Psoas muscle (tissue), 8 donors: ENCODE measurements around the gene CUX1. TPM values are rescaled to one million over a fixed set of nuclear protein-coding genes. Genes with fewer than 3 reads are reported as not detected.
"Not testable (repeated sequence)": the region's sequence is repeated elsewhere in the genome, so short reads cannot be mapped to it uniquely, and the experiment has no call there.

ENCODE experiments used
- ATAC-seq, 4 donors: fragments of 200-7000 bp; cut with Tn5 transposase; one replicate each; pipeline ENCODE4 v1.9.1; 2020; ENCODE audit warnings: moderate library complexity in 3 of 4, mild to moderate bottlenecking in 2 of 4
- DNase-seq, 2 donors: peaks; one replicate each; pipeline ENCODE4 v3.0.0-alpha.2; 2020
- H3K27ac ChIP-seq: fragments of 200-600 bp; one replicate; pipeline ENCODE4 v1.8.0; 2022
- H3K27me3 ChIP-seq, 3 donors: fragments of 200-600 bp in 1 of 3; one replicate each; pipeline versions ENCODE4 v1.6.1 to v1.8.0; 2013 to 2022; ENCODE audit warnings: low read length in 2 of 3, mild to moderate bottlenecking in 2 of 3, moderate library complexity in 1 of 3; ENCODE audit not compliant: insufficient read depth in 3 of 3
- H3K36me3 ChIP-seq, 2 donors: fragments of 200-600 bp in 1 of 2; one replicate each; pipeline versions ENCODE4 v1.6.1 to v1.8.0; 2013 to 2022; ENCODE audit warnings: low read depth in 1 of 2, mild to moderate bottlenecking in 1 of 2, moderate library complexity in 1 of 2; ENCODE audit not compliant: insufficient read depth in 1 of 2
- H3K4me1 ChIP-seq: fragments of 200-600 bp; one replicate; pipeline ENCODE4 v1.8.0; 2022
- H3K4me3 ChIP-seq: fragments of 200-600 bp; one replicate; pipeline ENCODE4 v1.8.0; 2022; ENCODE audit warnings: mild to moderate bottlenecking
- H3K9me3 ChIP-seq: fragments of 200-600 bp; one replicate; pipeline ENCODE4 v1.8.0; 2022
- WGBS, 3 donors: extraction: QIAGEN DNeasy Blood & Tissue Kit; methylation state at CpG; one replicate each; pipeline versions ENCODE4 v1.1.6 to v1.1.7; 2013; 5-methylcytosine and 5-hydroxymethylcytosine counted together
- intact Hi-C, 2 donors: fragments of 100-400 bp; cut with DNase I; formaldehyde crosslinking; loops; one replicate each; pipeline versions ENCODE4 v1.11.0 to v1.14.2; 2022
- polyA plus RNA-seq, 3 donors: library from polyadenylated mRNA; stranded (reverse); fragments of 200-250 nt; gene quantifications; one replicate each; pipeline ENCODE4 v1.2.3, GENCODE V29; 2013
- total RNA-seq, 4 donors: library from RNA; stranded (reverse); fragmentation: NEBNext Ultra II Directional in 2 of 4; extraction: Animal tissue kit (Norgen Biotek cat#: 25700) in 2 of 4; gene quantifications; one replicate each; pipeline versions ENCODE4 v1.2.1 to v1.2.4, GENCODE V29; 2021 to 2023
- TF ChIP-seq, protein P1 (sequence below): fragments of 200-600 bp; IDR thresholded peaks from one replicate; pipeline ENCODE4 v1.8.0; 2022; ENCODE audit warnings: antibody characterized with exemption
- donor health status: healthy with polysubstance abuse.
- donor health status: DM: no; HTN: no; CAD: no; lungs with moderate emphysema.
- donor health status: Bipolar disorder and iron deficiency.
- donor health status: healthy.
- donor health status: DM: yes; HTN: yes; CAD: no.
- donor health status: DM: no; HTN: no; CAD: no.
- donor health status: DM: no; HTN: no; CAD: no.
- donor health status: DM: yes; HTN: yes; CAD: no.

CUX1 gene
- total and polyA plus RNA-seq, 7 donors: 12.5 to 95.6 (median 72.4) TPM

- Histone ChIP-seq H3K4me1 (peaks cover 31% of the 10 kb centered on the region), H3K4me3 (no peak overlapping the region), H3K36me3 (peaks cover 0 to 23% of the 10 kb centered on the region in 2 donors), H3K27me3 (no peaks in the 10 kb centered on the region), H3K27ac (no peak overlapping the region), H3K9me3 (no peaks in the 10 kb centered on the region)
- no peak for ATAC-seq
- intact Hi-C loops: no loop called here
- TF ChIP-seq, protein P1, sequence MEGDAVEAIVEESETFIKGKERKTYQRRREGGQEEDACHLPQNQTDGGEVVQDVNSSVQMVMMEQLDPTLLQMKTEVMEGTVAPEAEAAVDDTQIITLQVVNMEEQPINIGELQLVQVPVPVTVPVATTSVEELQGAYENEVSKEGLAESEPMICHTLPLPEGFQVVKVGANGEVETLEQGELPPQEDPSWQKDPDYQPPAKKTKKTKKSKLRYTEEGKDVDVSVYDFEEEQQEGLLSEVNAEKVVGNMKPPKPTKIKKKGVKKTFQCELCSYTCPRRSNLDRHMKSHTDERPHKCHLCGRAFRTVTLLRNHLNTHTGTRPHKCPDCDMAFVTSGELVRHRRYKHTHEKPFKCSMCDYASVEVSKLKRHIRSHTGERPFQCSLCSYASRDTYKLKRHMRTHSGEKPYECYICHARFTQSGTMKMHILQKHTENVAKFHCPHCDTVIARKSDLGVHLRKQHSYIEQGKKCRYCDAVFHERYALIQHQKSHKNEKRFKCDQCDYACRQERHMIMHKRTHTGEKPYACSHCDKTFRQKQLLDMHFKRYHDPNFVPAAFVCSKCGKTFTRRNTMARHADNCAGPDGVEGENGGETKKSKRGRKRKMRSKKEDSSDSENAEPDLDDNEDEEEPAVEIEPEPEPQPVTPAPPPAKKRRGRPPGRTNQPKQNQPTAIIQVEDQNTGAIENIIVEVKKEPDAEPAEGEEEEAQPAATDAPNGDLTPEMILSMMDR: no peak
- DNase-seq: no peak
- WGBS, 3 donors: 87 to 92% (median 90%) methylated on average over 24 of the region's 24 CpGs
These were observed 102.1 kb downstream of the CUX1 start for GRCh38 chr7:101919363-101920115.

DNA sequence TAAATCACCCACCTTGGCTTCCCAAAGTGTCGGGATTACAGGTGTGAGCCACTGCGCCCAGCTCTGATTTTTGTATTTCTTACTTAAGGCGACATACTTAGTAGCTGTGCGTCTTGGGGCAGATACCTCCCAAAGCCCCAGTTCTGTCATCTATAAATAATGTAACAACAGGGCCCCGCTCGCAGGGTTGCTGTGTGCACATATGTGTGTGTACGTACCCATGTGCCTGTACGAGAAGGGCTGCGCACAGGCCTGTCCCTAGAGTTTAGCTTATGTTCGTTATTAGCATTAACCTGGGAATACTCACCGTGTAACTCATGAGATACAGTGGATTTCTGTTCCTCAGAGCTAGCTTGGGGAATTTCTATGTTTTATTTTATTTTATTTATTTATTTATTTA, 103.6 kb downstream of the CUX1 start:
- H3K4me3 ChIP-seq: no peak overlapping the region
- no peak overlapping the region for H3K27ac ChIP-seq
- H3K27me3 ChIP-seq: no peaks in the 10 kb centered on the region
- peaks cover 31% of the 10 kb centered on the region for H3K4me1 ChIP-seq
- no peak for ATAC-seq
- peaks cover 0 to 21% of the 10 kb centered on the region in 2 donors for H3K36me3 ChIP-seq
- intact Hi-C loops: no loop called here
- WGBS, 3 donors: 92 to 96% (median 93%) methylated on average over 11 of the region's 11 CpGs
- TF ChIP-seq, protein P1: no peak
- no peaks in the 10 kb centered on the region for H3K9me3 ChIP-seq
- DNase-seq: no peak

DNA sequence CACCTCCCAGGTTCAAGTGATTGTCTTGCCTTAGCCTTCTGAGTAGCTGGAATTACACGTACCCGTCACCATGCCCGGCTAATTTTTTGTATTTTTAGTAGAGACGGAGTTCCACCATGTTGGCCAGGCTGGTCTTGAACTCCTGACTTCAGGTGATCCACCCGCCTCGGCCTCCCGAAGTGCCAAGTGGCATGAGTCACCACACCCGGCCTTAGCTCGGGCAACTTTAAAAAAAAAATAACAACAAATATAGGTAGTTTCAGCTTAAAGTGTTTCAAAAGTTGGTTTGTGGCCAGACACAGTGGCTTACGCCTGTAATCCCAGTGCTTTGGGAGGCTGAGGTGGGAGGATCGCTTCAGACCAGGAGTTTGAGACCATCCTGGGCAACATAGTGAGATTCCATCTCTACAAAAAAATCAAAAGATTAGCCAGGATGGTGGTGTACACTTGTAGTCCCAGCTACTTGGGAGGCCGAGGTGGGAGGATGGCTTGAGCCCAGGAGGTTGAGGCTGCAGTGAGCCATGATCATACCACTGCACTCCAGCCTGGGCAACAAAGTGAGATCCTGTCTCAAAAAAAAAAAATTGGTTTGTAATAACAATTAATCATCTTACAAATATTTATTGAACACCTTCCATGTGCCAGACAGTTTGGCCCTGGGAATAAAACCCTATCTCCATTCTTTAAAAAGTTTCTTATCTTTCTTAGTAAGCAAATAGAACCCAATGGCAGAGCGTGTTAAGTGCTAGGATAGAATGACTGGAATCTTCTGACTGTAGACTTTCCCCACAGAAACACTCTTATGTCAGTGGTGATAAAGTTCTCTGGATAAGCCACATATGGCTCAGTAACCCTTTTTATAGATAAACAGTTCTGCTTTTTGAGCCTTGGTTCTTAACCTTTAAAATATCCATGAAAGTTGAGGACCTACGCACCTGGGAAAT, 104.4 kb downstream of the CUX1 start:
- DNase-seq, H3K4me3 ChIP-seq, intact Hi-C loops, H3K27me3 ChIP-seq, ATAC-seq, H3K9me3 ChIP-seq: not testable (repeated sequence)
- WGBS, 3 donors: 94 to 98% (median 96%) methylated on average over 14 of the region's 14 CpGs
- Histone ChIP-seq H3K36me3 (peaks cover 0 to 17% of the 10 kb centered on the region in 2 donors), H3K27ac (peak overlapping the region; percentile 87), H3K4me1 (peaks cover 31% of the 10 kb centered on the region)

GRCh38 chr7:101922631-101923601, 105.5 kb downstream of the CUX1 start:
- intact Hi-C loops: no loop called here
- Histone ChIP-seq H3K4me3 (peak overlapping the region; percentile 39), H3K9me3 (no peaks in the 10 kb centered on the region), H3K4me1 (peaks cover 31% of the 10 kb centered on the region), H3K27ac (peak overlapping the region; percentile 87), H3K27me3 (no peaks in the 10 kb centered on the region), H3K36me3 (peaks cover 0 to 6% of the 10 kb centered on the region in 2 donors)
- DNase-seq (no peak), ATAC-seq (peak in 2 of 4 donors; percentile 2 to 4)
- 90 to 92% (median 90%) methylated on average over 24 of the region's 24 CpGs for WGBS, 3 donors
- TF ChIP-seq, protein P1: no peak
